Right cardiac atrium (tissue), 5 donors: ENCODE results near the gene LHFPL2. TPM values are rescaled to one million over a fixed set of nuclear protein-coding genes. Genes with fewer than 3 reads are reported as not detected.

Experiments
- ATAC-seq, 2 donors: fragments of 200-7000 bp; cut with Tn5 transposase; one replicate each; pipeline versions ENCODE4 v1.8.0 to v1.9.1; 2020; ENCODE audit warnings: moderate library complexity in 2 of 2, mild to moderate bottlenecking in 1 of 2
- DNase-seq, 3 donors: peaks; one replicate each; pipeline ENCODE4 v3.0.0-alpha.2; 2020
- H3K27ac ChIP-seq: one replicate; pipeline ENCODE4 v1.5.1; 2013; ENCODE audit warnings: mild to moderate bottlenecking, low read length, control low read depth, moderate library complexity
- H3K27me3 ChIP-seq: one replicate; pipeline ENCODE4 v1.6.1; 2013; ENCODE audit not compliant: control insufficient read depth, insufficient read depth
- H3K4me1 ChIP-seq: one replicate; pipeline ENCODE4 v1.6.1; 2013; ENCODE audit warnings: low read length; ENCODE audit not compliant: control insufficient read depth, insufficient read depth
- H3K4me3 ChIP-seq: one replicate; pipeline ENCODE4 v1.5.1; 2013; ENCODE audit warnings: low read length, control low read depth
- H3K9me3 ChIP-seq: one replicate; pipeline ENCODE4 v1.6.1; 2013; ENCODE audit warnings: low read length; ENCODE audit not compliant: control insufficient read depth
- WGBS: extraction: QIAGEN DNeasy Blood & Tissue Kit; methylation state at CpG from one replicate; pipeline ENCODE4 v1.1.7; 2013; 5-methylcytosine and 5-hydroxymethylcytosine counted together
- intact Hi-C, 4 donors: fragments of 100-400 bp; cut with DNase I; formaldehyde crosslinking; loops; one replicate each; pipeline versions ENCODE4 v1.11.0 to v1.14.0; 2022 to 2023
- polyA plus RNA-seq: library from polyadenylated mRNA; stranded (reverse); fragments of 200-250 nt; gene quantifications from one replicate; pipeline ENCODE4 v1.2.3, GENCODE V29; 2013
- total RNA-seq, 4 donors: library from RNA; stranded (reverse); fragmentation: NEBNext Ultra II Directional; extraction: Animal tissue kit (Norgen Biotek cat#: 25700); gene quantifications; one replicate each; pipeline ENCODE4 v1.2.1, GENCODE V29; 2021
- donor health status: healthy with polysubstance abuse.
- donor health status: DM: no; HTN: yes; CAD: no.
- donor health status: DM: no; HTN: no; CAD: no.
- donor health status: DM: no; HTN: yes; CAD: no; lungs with severe emphysema.
- donor health status: DM: yes; HTN: yes; CAD: no.

The LHFPL2 gene
- total and polyA plus RNA-seq, 5 donors = 5.6 to 21.4 (median 10.9) TPM

DNA sequence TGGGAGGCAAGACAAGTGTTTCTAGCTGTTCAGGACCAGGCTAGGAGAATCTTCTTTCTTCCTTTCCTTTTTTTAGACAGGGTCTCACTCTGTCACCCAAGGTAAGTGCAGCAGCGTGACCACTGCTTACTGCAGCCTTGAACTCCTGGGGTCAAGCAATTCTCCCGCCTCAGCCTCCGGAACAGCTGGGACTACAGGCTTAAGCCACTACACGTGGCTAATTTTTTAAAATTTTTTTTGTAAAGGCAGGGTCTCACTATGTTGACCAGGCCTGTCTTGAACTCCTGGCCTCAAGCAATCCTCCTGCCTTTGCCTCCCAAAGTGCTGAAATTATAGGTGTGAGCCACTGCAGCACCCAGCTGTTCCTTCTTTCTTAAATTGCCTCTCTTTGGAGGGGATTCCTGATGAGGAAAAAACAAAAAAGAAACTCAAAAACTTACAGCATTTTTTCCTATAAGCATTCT lies 53.1 kb downstream of the LHFPL2 start:
- no peaks in the 10 kb centered on the region for H3K27me3 ChIP-seq
- H3K9me3 ChIP-seq = no peaks in the 10 kb centered on the region
- no peak for DNase-seq
- peak overlapping the region; percentile 74 for H3K27ac ChIP-seq
- WGBS = 62% methylated on average over 4 of the region's 4 CpGs
- no peak overlapping the region for H3K4me3 ChIP-seq
- intact Hi-C loops = no loop called here
- peaks cover 12% of the 10 kb centered on the region for H3K4me1 ChIP-seq
- no peak for ATAC-seq

- DNase-seq (peak in 2 of 3 donors; percentile 41 to 60), ATAC-seq (peak; percentile 90 to 91)
- WGBS = 39% methylated on average over 7 of the region's 7 CpGs
- Histone ChIP-seq H3K9me3 (no peaks in the 10 kb centered on the region), H3K27me3 (no peaks in the 10 kb centered on the region), H3K4me1 (peaks cover 12% of the 10 kb centered on the region), H3K27ac (peak overlapping the region; percentile 80), H3K4me3 (no peak overlapping the region)
- intact Hi-C loops = loop anchor here in 1 of 4 donors (5.0 kb wide), 1 partner anchor 48 kb away; no protein-coding TSS in a partner anchor
Measured at GRCh38 chr5:78594610-78595457, 53.7 kb downstream of the LHFPL2 start.

GRCh38 chr5:78594021-78594420 lies 54.6 kb downstream of the LHFPL2 start:
- H3K4me1 ChIP-seq = peaks cover 12% of the 10 kb centered on the region
- 29% methylated on average over 3 of the region's 3 CpGs for WGBS
- intact Hi-C loops = loop anchor here in 1 of 4 donors (5.0 kb wide), 1 partner anchor 47 kb away; no protein-coding TSS in a partner anchor

DNA sequence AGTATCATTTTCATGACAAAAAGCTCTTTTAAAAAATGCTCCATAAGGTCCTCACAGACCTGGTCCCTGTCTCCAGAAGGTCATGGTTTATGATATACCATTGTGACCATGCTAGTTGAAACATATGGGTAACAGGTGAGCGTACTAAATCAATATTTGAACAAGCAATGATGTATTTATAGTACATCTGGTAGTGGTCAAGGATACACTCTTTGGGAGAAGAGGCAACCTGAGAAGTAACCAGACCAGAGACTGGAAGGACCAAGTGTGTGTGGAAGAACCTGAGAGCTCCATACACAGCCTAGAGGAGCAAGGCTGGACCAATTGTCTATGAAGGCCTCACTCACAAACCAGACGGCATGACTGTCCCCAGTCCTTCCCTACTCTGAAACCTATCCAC lies 55.1 kb downstream of the LHFPL2 start:
- Histone ChIP-seq H3K27ac (no peak overlapping the region), H3K4me3 (no peak overlapping the region), H3K4me1 (peaks cover 12% of the 10 kb centered on the region), H3K9me3 (no peaks in the 10 kb centered on the region), H3K27me3 (no peaks in the 10 kb centered on the region)
- DNase-seq (no peak), ATAC-seq (no peak)
- intact Hi-C loops = loop anchor here in 1 of 4 donors (5.0 kb wide), 1 partner anchor 46 kb away; no protein-coding TSS in a partner anchor
- whole genome bisulfite sequencing = 94% methylated on average over 2 of the region's 2 CpGs

More at GRCh38 chr5:78594021-78594420, 54.6 kb downstream of the LHFPL2 start:
- no peak overlapping the region for H3K4me3 ChIP-seq
- H3K9me3 ChIP-seq = no peaks in the 10 kb centered on the region
- no peak for DNase-seq
- no peak overlapping the region for H3K27ac ChIP-seq
- no peak for ATAC-seq
- no peaks in the 10 kb centered on the region for H3K27me3 ChIP-seq

DNA sequence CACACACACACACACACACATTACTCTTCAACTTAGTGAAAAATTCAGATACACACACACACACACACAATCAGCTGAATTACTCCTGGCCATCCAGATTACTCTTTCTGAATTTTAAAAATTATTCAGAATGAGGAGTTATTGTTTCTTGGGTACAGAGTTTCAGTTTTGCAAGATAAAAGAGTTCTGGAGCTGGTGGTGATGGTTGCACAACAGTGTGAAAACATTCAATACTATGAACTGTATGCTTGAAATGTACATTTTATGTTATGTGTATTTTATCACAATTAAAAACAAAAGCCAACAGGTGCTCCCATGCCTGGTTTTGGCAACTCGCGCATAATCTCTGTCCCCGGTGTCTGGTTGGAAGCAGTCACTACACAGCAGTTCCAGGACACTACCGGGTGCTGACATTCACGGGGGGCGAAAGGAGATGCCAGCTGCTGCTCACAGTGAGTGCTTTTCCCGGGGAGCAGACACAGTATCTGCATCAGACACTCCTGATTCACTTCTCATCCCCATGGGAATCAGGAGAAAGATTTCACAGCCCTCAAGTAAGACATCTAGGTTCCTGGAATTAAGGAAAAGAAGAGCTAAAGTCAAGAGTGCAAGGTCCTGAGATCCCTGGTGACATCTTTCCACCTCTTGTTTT lies 55.7 kb downstream of the LHFPL2 start:
- no peak for ATAC-seq
- peak in 1 of 3 donors; percentile 56 for DNase-seq
- H3K27ac ChIP-seq = no peak overlapping the region
- H3K4me3 ChIP-seq = no peak overlapping the region
- H3K27me3 ChIP-seq = no peaks in the 10 kb centered on the region
- no peaks in the 10 kb centered on the region for H3K9me3 ChIP-seq
- intact Hi-C loops = loop anchor here in 1 of 4 donors (5.0 kb wide), 1 partner anchor 46 kb away; no protein-coding TSS in a partner anchor
- H3K4me1 ChIP-seq = peaks cover 12% of the 10 kb centered on the region
- WGBS = 54% methylated on average over 7 of the region's 7 CpGs

- intact Hi-C loops = loop anchor here in 1 of 4 donors (5.0 kb wide), 1 partner anchor 45 kb away; no protein-coding TSS in a partner anchor
- WGBS = 55% methylated on average over 9 of the region's 9 CpGs
Measured at GRCh38 chr5:78591972-78592700, 56.4 kb downstream of the LHFPL2 start.

DNA sequence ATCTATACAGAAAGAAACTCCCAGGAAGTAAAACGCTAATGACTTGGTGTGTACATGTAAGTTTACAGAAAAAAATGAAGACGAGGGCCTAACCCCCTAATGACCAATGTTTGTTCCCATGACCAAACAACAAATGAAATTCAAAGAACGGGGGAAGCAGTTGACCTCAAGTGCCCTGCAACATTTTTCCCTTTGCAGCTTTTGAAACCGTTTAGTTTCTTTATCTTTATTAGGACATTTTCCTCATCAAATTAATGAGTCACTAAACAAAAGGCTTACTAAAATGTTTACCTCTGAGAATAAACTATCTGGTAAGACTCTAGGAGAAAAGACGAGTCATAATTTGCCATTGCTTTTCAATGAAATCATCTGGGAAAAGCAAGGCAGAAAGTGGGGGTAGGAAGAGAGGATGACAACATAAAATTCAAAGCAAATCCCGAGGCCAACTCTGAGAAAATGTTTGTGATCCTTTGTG lies 57.4 kb downstream of the LHFPL2 start:
- no peak overlapping the region for H3K27ac ChIP-seq
- WGBS = 41% methylated on average over 6 of the region's 6 CpGs
- no peak for DNase-seq
- peaks cover 12% of the 10 kb centered on the region for H3K4me1 ChIP-seq
- H3K9me3 ChIP-seq = no peaks in the 10 kb centered on the region
- intact Hi-C loops = loop anchor here in 1 of 4 donors (5.0 kb wide), 1 partner anchor 44 kb away; no protein-coding TSS in a partner anchor
- ATAC-seq = no peak
- H3K27me3 ChIP-seq = no peaks in the 10 kb centered on the region
- H3K4me3 ChIP-seq = no peak overlapping the region

More at GRCh38 chr5:78591972-78592700, 56.4 kb downstream of the LHFPL2 start:
- Histone ChIP-seq H3K27ac (peak overlapping the region; percentile 22), H3K4me3 (no peak overlapping the region), H3K4me1 (peaks cover 12% of the 10 kb centered on the region), H3K27me3 (no peaks in the 10 kb centered on the region), H3K9me3 (no peaks in the 10 kb centered on the region)
- ATAC-seq (no peak), DNase-seq (no peak)

GRCh38 chr5:78589923-78590322 lies 58.6 kb downstream of the LHFPL2 start:
- intact Hi-C loops = loop anchor here in 1 of 4 donors (5.0 kb wide), 1 partner anchor 43 kb away; no protein-coding TSS in a partner anchor
- Histone ChIP-seq H3K4me1 (peaks cover 10% of the 10 kb centered on the region), H3K4me3 (no peak overlapping the region), H3K9me3 (no peaks in the 10 kb centered on the region), H3K27me3 (no peaks in the 10 kb centered on the region), H3K27ac (no peak overlapping the region)
- ATAC-seq (no peak), DNase-seq (no peak)
- WGBS = 68% methylated on average over 5 of the region's 5 CpGs

DNA sequence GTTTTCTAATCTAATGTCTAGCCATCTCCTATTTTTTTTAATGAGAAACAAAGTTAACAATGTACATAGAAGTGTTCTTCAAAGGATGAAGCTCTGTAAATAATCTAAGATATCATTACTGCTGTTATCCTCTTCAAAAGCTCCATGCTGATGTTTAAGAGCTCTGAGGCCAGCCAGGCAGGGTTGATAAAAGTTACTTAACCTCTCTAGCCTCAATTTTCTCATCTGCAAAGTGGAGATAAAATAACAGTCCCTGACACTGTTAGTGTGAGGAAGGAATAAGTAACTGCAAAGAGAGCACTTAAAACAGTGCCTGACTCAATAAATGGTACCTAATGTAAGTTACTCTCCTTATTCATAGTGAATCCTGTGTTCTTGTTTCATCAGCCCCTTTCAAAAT lies 60.1 kb downstream of the LHFPL2 start:
- Histone ChIP-seq H3K9me3 (no peaks in the 10 kb centered on the region), H3K4me3 (no peak overlapping the region), H3K4me1 (peaks cover 5% of the 10 kb centered on the region), H3K27ac (no peak overlapping the region), H3K27me3 (no peaks in the 10 kb centered on the region)
- ATAC-seq (no peak), DNase-seq (no peak)
- intact Hi-C loops = no loop called here

DNA sequence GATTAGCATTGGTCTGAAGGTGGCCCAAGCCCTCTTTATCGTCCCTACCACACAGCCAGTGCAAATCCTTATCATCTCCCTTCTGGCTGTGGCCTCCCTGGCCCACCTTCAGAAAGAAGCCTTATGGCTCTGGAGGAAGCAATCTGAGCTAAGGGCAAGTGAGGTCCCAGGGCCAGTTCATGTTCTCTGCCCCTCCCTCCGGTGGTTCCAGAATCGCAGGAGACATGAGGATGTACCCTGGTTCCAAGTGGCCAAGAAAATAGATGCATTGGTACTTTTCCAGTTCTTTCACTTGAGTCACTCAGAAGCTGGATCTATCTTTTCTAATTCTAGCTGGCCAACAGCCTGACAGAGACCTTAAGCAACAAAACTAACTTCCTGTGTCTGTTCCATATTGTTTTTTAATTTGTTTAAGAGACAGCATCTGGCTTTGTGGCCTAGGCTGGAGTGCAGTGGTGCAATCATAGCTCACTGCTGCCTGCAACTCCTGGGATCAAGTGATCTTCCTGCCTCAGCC lies 60.7 kb downstream of the LHFPL2 start:
- Histone ChIP-seq H3K27me3 (no peaks in the 10 kb centered on the region), H3K4me1 (peaks cover 5% of the 10 kb centered on the region), H3K27ac (no peak overlapping the region), H3K4me3 (no peak overlapping the region), H3K9me3 (no peaks in the 10 kb centered on the region)
- DNase-seq = peak in 1 of 3 donors; percentile 61
- peak; percentile 78 to 82 for ATAC-seq
- WGBS = 35% methylated on average over 3 of the region's 3 CpGs
- intact Hi-C loops = no loop called here
